Measurements from ENCODE around the gene TMEM86A.

DNA sequence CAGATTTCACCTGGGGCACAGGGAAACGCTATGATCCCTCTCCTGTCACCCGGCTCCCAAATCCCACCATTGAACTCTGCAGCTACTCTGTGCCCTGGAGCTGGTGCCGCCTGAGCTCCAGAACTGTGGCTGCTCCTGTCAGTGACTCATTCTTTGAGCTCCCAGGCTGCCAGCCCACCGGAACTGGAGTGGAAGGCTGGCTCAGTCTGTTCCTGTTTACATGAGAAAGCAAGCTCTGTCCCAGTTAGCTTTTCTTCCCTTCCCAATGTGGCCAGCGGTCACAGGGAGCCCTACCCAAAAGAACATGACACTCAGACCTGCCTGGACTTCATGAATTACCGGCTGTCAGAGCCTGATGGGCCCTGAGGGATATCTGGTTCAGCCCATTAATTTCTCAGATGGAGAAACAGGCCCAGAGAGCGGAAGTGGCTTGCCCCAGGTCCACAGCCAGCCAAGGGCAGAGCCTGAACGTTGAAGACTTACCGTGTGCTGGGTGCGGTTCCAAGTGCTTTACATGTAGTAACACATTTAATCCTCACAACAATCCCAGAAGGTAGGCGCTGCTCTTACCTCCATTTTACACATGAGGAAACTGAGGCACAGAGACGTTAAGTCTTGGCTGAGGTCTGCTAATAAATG is 51.2 kb downstream of the TMEM86A start:
- TF ChIP-seq, protein P1, sequence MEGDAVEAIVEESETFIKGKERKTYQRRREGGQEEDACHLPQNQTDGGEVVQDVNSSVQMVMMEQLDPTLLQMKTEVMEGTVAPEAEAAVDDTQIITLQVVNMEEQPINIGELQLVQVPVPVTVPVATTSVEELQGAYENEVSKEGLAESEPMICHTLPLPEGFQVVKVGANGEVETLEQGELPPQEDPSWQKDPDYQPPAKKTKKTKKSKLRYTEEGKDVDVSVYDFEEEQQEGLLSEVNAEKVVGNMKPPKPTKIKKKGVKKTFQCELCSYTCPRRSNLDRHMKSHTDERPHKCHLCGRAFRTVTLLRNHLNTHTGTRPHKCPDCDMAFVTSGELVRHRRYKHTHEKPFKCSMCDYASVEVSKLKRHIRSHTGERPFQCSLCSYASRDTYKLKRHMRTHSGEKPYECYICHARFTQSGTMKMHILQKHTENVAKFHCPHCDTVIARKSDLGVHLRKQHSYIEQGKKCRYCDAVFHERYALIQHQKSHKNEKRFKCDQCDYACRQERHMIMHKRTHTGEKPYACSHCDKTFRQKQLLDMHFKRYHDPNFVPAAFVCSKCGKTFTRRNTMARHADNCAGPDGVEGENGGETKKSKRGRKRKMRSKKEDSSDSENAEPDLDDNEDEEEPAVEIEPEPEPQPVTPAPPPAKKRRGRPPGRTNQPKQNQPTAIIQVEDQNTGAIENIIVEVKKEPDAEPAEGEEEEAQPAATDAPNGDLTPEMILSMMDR (IDR thresholded peaks at IDR 0.05 in 4 of 5, conservative IDR thresholded peaks at IDR 0.05 in 1 of 5): no peak
- no peak for TF ChIP-seq POLR2A (IDR thresholded peaks at IDR 0.05)
